Suprapubic skin (tissue), 4 donors: ENCODE measurements around the gene RGP1. TPM values are rescaled to one million over a fixed set of nuclear protein-coding genes. Genes with fewer than 3 reads are reported as not detected.

Experiments
- DNase-seq, 2 donors: peaks; one replicate each; pipeline ENCODE4 v3.0.0-alpha.2; 2019; ENCODE audit warnings: low spot score in 2 of 2
- H3K27ac ChIP-seq: fragments of 200-600 bp; sonication (generic); one replicate; pipeline ENCODE4 v1.5.1; 2019
- H3K27me3 ChIP-seq: fragments of 200-600 bp; sonication (generic); one replicate; pipeline ENCODE4 v1.5.1; 2019
- H3K36me3 ChIP-seq: fragments of 200-600 bp; sonication (generic); one replicate; pipeline ENCODE4 v1.5.1; 2019
- H3K4me1 ChIP-seq: fragments of 200-600 bp; sonication (generic); one replicate; pipeline ENCODE4 v1.5.1; 2019
- H3K4me3 ChIP-seq: fragments of 200-600 bp; sonication (generic); one replicate; pipeline ENCODE4 v1.5.1; 2019; ENCODE audit warnings: mild to moderate bottlenecking
- H3K9me3 ChIP-seq: fragments of 200-600 bp; sonication (generic); one replicate; pipeline ENCODE4 v1.5.1; 2019
- EP300 ChIP-seq: sonication (generic); formaldehyde crosslinking; IDR thresholded peaks from one replicate; pipeline ENCODE4 v1.6.1; 2017; ENCODE audit warnings: antibody characterized with exemption
- POLR2A ChIP-seq, 2 donors: fragments of 450-650 bp; IDR thresholded peaks; one replicate each; pipeline ENCODE4 v1.6.1; 2017; ENCODE audit warnings: antibody characterized with exemption in 2 of 2, mild to moderate bottlenecking in 2 of 2, moderate library complexity in 2 of 2
- POLR2AphosphoS5 ChIP-seq, 3 donors: sonication (generic); formaldehyde crosslinking; IDR thresholded peaks; one replicate each; pipeline ENCODE4 v1.6.1; 2017; ENCODE audit warnings: antibody characterized with exemption in 3 of 3
- WGBS: methylation state at CpG from one replicate; pipeline ENCODE4 v1.1.5; 2018; 5-methylcytosine and 5-hydroxymethylcytosine counted together
- total RNA-seq, 4 donors: library from RNA; depleted of rRNA; stranded (reverse); fragments of >200 nt; gene quantifications; one replicate each; pipeline ENCODE4 v1.1.0, GENCODE V29; 2016
- TF ChIP-seq, protein P1 (sequence below), 2 donors: fragments of 200-600 bp in 1 of 2; fragments of 450-650 bp in 1 of 2; sonication (generic) in 1 of 2; IDR thresholded peaks; one replicate each; pipeline ENCODE4 v1.5.1; 2016 to 2019; ENCODE audit warnings: antibody characterized with exemption in 2 of 2, mild to moderate bottlenecking in 1 of 2, moderate library complexity in 1 of 2

Gene RGP1
- total RNA-seq, 4 donors from 2014 or later = 20.2 to 34.7 (median 27.7) TPM

GRCh38 chr9:35792024-35792813 is 43.1 kb downstream of the RGP1 start:
- H3K4me3 ChIP-seq = peak overlapping the region; percentile 54
- no peaks in the 10 kb centered on the region for H3K27me3 ChIP-seq
- peak; percentile 71 to 81 for DNase-seq
- H3K36me3 ChIP-seq = no peaks in the 10 kb centered on the region
- TF ChIP-seq, protein P1, sequence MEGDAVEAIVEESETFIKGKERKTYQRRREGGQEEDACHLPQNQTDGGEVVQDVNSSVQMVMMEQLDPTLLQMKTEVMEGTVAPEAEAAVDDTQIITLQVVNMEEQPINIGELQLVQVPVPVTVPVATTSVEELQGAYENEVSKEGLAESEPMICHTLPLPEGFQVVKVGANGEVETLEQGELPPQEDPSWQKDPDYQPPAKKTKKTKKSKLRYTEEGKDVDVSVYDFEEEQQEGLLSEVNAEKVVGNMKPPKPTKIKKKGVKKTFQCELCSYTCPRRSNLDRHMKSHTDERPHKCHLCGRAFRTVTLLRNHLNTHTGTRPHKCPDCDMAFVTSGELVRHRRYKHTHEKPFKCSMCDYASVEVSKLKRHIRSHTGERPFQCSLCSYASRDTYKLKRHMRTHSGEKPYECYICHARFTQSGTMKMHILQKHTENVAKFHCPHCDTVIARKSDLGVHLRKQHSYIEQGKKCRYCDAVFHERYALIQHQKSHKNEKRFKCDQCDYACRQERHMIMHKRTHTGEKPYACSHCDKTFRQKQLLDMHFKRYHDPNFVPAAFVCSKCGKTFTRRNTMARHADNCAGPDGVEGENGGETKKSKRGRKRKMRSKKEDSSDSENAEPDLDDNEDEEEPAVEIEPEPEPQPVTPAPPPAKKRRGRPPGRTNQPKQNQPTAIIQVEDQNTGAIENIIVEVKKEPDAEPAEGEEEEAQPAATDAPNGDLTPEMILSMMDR (IDR thresholded peaks at IDR 0.05) = no peak
- TF ChIP-seq EP300 (no peak), POLR2A (IDR thresholded peaks at IDR 0.05) (no peak), POLR2AphosphoS5 (IDR thresholded peaks at IDR 0.05) (no peak)
- 68% methylated on average over 24 of the region's 34 CpGs for WGBS
- peaks cover 32% of the 10 kb centered on the region for H3K4me1 ChIP-seq
- H3K27ac ChIP-seq = peak overlapping the region; percentile 70
- no peaks in the 10 kb centered on the region for H3K9me3 ChIP-seq

GRCh38 chr9:35792826-35793225 is 43.7 kb downstream of the RGP1 start:
- DNase-seq = no peak
- Histone ChIP-seq H3K27ac (no peak overlapping the region), H3K4me1 (peaks cover 32% of the 10 kb centered on the region), H3K27me3 (no peaks in the 10 kb centered on the region), H3K36me3 (no peaks in the 10 kb centered on the region), H3K4me3 (peak overlapping the region; percentile 54), H3K9me3 (no peaks in the 10 kb centered on the region)
- WGBS = 76% methylated on average over 2 of the region's 14 CpGs
- no peak for TF ChIP-seq EP300
- no peak for TF ChIP-seq POLR2AphosphoS5 (IDR thresholded peaks at IDR 0.05)

GRCh38 chr9:35793461-35793860 is 44.4 kb downstream of the RGP1 start:
- H3K4me1 ChIP-seq = peaks cover 32% of the 10 kb centered on the region
- no peak for DNase-seq
- H3K9me3 ChIP-seq = no peaks in the 10 kb centered on the region
- H3K27ac ChIP-seq = no peak overlapping the region
- TF ChIP-seq EP300 (no peak), POLR2AphosphoS5 (IDR thresholded peaks at IDR 0.05) (no peak), POLR2A (IDR thresholded peaks at IDR 0.05) (no peak)
- TF ChIP-seq, protein P1 (IDR thresholded peaks at IDR 0.05) = no peak
- H3K4me3 ChIP-seq = no peak overlapping the region
- no peaks in the 10 kb centered on the region for H3K36me3 ChIP-seq
- H3K27me3 ChIP-seq = no peaks in the 10 kb centered on the region
- WGBS = 56% methylated on average over 2 of the region's 2 CpGs

GRCh38 chr9:35795695-35796094 is 46.6 kb downstream of the RGP1 start:
- Histone ChIP-seq H3K4me1 (peaks cover 25% of the 10 kb centered on the region), H3K4me3 (no peak overlapping the region), H3K27ac (no peak overlapping the region), H3K27me3 (no peaks in the 10 kb centered on the region), H3K36me3 (peaks cover 4% of the 10 kb centered on the region), H3K9me3 (no peaks in the 10 kb centered on the region)
- no peak for DNase-seq
- TF ChIP-seq POLR2AphosphoS5 (IDR thresholded peaks at IDR 0.05) (no peak), EP300 (no peak), POLR2A (IDR thresholded peaks at IDR 0.05) (no peak)
- TF ChIP-seq, protein P1 (IDR thresholded peaks at IDR 0.05) = no peak

GRCh38 chr9:35797311-35798109 is 48.4 kb downstream of the RGP1 start:
- peaks cover 10% of the 10 kb centered on the region for H3K4me1 ChIP-seq
- TF ChIP-seq EP300 = no peak
- TF ChIP-seq POLR2A (IDR thresholded peaks at IDR 0.05) = no peak
- no peak for TF ChIP-seq POLR2AphosphoS5 (IDR thresholded peaks at IDR 0.05)
- TF ChIP-seq, protein P1 (IDR thresholded peaks at IDR 0.05) = no peak
- H3K9me3 ChIP-seq = no peaks in the 10 kb centered on the region
- DNase-seq = no peak
- WGBS = 76% methylated on average over 6 of the region's 6 CpGs
- H3K27me3 ChIP-seq = no peaks in the 10 kb centered on the region
- H3K27ac ChIP-seq = no peak overlapping the region
- H3K36me3 ChIP-seq = peaks cover 18% of the 10 kb centered on the region
- H3K4me3 ChIP-seq = no peak overlapping the region
